ENCODE data around the gene POLR3K. TPM values are rescaled to one million over a fixed set of nuclear protein-coding genes. Genes with fewer than 3 reads are reported as not detected.

POLR3K gene
- total RNA-seq, 1 experiment from 2014 or later: 53.6 TPM

DNA sequence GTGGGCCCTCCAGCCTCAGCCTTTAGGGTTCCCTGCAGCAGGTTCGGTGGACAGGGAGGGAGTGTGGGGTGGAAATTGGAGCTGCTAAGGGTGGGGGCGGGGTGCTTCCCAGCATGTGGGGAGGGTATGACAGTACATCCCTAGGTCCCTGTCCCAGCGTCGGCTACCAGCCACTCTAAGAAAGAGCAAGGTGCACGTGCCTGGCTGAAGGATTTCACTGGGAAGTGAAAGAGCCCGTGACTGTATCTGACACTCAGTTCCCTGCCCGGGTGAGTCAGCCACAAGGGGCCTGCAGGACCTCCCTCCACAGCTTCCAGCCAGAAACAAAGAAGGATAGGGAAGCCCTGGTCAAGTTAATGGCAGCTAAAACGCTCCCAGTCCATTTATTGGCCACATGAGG lies 4.3 kb upstream of the POLR3K start:
- DNase-seq: no peak
- Mint-ChIP-seq H3K4me3 (no peak overlapping the region), H3K27me3 (ENCODE audit: low read depth) (peaks cover 1% of the 10 kb centered on the region; the same call in 1 of the 2 replicates), H3K36me3 (ENCODE audit: insufficient read depth in 1 of 3, low read depth in 3 of 3) (peaks cover 27 to 74% (median 64%) of the 10 kb centered on the region in 3 experiments), H3K27ac (peak overlapping the region in 1 of 3 experiments; percentile 1; a peak in 1 of 7 replicates), H3K4me1 (peaks cover 3 to 8% of the 10 kb centered on the region in 2 experiments), H3K9me3 (peaks cover 2 to 5% of the 10 kb centered on the region in 2 experiments; a peak in 3 of 5 replicates)
- Histone ChIP-seq H3K4me2 (ENCODE audit: insufficient read depth, insufficient read length, low read length) (no peak overlapping the region), H3K56ac (ENCODE audit: insufficient read length, low read depth, low read length) (no peak overlapping the region), H3K27me3 (ENCODE audit: insufficient read depth, low read length) (no peaks in the 10 kb centered on the region), H2BK20ac (ENCODE audit: low read depth, low read length, poor library complexity, severe bottlenecking) (no peak overlapping the region), H3K4me1 (ENCODE audit: insufficient read depth, low read length) (no peaks in the 10 kb centered on the region), H4K91ac (ENCODE audit: insufficient read length, low read depth, low read length) (no peak overlapping the region), H3K79me1 (ENCODE audit: insufficient read depth, low read depth, low read length, poor library complexity, severe bottlenecking) (no peaks in the 10 kb centered on the region), H2BK5ac (ENCODE audit: insufficient read length, low read length) (no peak overlapping the region), H3K27ac (ENCODE audit: insufficient read length, low read depth, low read length) (no peak overlapping the region), H3K9ac (ENCODE audit: extremely low read depth, insufficient read length, low read length) (no peak overlapping the region), H2AK5ac (ENCODE audit: insufficient read length, low read length) (no peak overlapping the region), H3K4ac (ENCODE audit: low read depth, low read length) (no peak overlapping the region), H4K8ac (replicated peaks; ENCODE audit: insufficient read length, low read depth, low read length) (no peak overlapping the region), H3K23me2 (ENCODE audit: insufficient read length, low read depth, low read length, poor library complexity, severe bottlenecking) (no peaks in the 10 kb centered on the region), H2BK15ac (ENCODE audit: low read depth, low read length) (no peak overlapping the region), H2AFZ (ENCODE audit: low read length) (no peak overlapping the region), H3T11ph (ENCODE audit: low read length) (no peak overlapping the region), H3K9me3 (ENCODE audit: control insufficient read depth, low read depth, low read length) (no peaks in the 10 kb centered on the region), H2BK120ac (ENCODE audit: low read depth, low read length, poor library complexity, severe bottlenecking) (no peak overlapping the region), H3K79me2 (ENCODE audit: insufficient read depth, low read length) (no peaks in the 10 kb centered on the region; the same call in 1 of the 2 replicates), H2BK12ac (ENCODE audit: insufficient read length, low read depth, low read length) (no peak overlapping the region), H3K23ac (ENCODE audit: insufficient read length, low read depth, low read length) (no peak overlapping the region), H3K18ac (ENCODE audit: insufficient read length, low read depth, low read length) (no peak overlapping the region), H4K20me1 (ENCODE audit: control insufficient read depth, insufficient read depth, insufficient read length) (no peaks in the 10 kb centered on the region), H3K14ac (ENCODE audit: insufficient read depth, low read length) (no peak overlapping the region), H4K5ac (ENCODE audit: insufficient read length, low read depth, low read length) (no peak overlapping the region)
- WGBS (ENCODE audit: extremely low coverage, insufficient read length, low lambda C conversion rate): no CpG with 5 or more reads among the region's 8 CpGs
- TF ChIP-seq, protein P1, sequence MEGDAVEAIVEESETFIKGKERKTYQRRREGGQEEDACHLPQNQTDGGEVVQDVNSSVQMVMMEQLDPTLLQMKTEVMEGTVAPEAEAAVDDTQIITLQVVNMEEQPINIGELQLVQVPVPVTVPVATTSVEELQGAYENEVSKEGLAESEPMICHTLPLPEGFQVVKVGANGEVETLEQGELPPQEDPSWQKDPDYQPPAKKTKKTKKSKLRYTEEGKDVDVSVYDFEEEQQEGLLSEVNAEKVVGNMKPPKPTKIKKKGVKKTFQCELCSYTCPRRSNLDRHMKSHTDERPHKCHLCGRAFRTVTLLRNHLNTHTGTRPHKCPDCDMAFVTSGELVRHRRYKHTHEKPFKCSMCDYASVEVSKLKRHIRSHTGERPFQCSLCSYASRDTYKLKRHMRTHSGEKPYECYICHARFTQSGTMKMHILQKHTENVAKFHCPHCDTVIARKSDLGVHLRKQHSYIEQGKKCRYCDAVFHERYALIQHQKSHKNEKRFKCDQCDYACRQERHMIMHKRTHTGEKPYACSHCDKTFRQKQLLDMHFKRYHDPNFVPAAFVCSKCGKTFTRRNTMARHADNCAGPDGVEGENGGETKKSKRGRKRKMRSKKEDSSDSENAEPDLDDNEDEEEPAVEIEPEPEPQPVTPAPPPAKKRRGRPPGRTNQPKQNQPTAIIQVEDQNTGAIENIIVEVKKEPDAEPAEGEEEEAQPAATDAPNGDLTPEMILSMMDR (conservative IDR thresholded peaks at IDR 0.05): no peak

All from H9 (cell line).